Mucosa of gallbladder (tissue), 1 donor: ENCODE results near the gene VAT1L. TPM values are rescaled to one million over a fixed set of nuclear protein-coding genes. Genes with fewer than 3 reads are reported as not detected.

ENCODE experiments used
- DNase-seq: peaks from one replicate; pipeline ENCODE4 v3.0.0-alpha.2; 2020; ENCODE audit warnings: low spot score
- total RNA-seq: library from RNA; stranded (reverse); gene quantifications from one replicate; pipeline ENCODE4 v1.2.1, GENCODE V29; 2021
- donor health status: DM: no; HTN: no; CAD: no.

The VAT1L gene, protein sequence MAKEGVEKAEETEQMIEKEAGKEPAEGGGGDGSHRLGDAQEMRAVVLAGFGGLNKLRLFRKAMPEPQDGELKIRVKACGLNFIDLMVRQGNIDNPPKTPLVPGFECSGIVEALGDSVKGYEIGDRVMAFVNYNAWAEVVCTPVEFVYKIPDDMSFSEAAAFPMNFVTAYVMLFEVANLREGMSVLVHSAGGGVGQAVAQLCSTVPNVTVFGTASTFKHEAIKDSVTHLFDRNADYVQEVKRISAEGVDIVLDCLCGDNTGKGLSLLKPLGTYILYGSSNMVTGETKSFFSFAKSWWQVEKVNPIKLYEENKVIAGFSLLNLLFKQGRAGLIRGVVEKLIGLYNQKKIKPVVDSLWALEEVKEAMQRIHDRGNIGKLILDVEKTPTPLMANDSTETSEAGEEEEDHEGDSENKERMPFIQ
- total RNA-seq = 12.2 TPM

DNA sequence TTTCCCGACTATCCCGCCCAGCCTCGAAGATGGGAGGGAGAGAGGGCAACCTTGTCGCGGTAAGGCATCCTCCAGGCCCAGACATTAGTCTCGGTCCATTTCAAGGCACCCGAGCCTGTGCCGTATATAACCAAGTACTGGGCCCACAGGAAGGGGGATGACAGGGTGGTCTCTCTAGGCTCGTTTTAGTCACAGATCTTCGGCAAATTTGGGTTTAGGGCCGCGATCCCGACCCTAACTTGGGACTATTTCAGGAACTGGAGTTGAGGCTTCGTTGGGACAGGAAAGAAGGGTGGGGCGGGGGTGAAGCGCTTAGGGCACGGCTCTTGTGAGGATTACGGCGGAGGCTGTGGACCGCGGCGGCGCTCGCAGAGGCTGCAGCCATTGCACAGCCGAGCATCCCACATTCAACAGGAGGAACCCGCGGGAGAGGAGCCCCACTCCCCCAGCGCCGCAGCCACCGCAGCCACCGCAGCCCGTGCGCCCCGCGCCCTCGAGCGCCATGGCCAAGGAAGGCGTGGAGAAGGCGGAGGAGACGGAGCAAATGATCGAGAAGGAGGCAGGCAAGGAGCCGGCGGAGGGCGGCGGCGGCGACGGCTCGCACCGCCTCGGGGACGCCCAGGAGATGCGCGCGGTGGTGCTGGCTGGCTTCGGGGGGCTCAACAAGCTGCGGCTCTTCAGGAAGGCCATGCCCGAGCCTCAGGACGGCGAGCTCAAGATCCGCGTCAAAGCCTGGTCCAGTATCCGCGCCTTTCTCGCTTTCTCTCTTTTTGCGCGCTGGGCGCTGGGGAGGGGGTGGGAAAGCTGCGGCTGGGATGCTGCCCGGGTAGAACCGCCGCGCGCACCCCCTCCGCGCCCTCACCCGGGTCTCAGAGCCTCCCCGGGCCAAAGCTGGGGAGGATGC is at the start of gene VAT1L:
VAT1L (plus strand) TSS at position 384 of the 904 bp plus-strand sequence; CDS start at position 503, 119 bp downstream.
- peak; percentile 33 for DNase-seq

DNA sequence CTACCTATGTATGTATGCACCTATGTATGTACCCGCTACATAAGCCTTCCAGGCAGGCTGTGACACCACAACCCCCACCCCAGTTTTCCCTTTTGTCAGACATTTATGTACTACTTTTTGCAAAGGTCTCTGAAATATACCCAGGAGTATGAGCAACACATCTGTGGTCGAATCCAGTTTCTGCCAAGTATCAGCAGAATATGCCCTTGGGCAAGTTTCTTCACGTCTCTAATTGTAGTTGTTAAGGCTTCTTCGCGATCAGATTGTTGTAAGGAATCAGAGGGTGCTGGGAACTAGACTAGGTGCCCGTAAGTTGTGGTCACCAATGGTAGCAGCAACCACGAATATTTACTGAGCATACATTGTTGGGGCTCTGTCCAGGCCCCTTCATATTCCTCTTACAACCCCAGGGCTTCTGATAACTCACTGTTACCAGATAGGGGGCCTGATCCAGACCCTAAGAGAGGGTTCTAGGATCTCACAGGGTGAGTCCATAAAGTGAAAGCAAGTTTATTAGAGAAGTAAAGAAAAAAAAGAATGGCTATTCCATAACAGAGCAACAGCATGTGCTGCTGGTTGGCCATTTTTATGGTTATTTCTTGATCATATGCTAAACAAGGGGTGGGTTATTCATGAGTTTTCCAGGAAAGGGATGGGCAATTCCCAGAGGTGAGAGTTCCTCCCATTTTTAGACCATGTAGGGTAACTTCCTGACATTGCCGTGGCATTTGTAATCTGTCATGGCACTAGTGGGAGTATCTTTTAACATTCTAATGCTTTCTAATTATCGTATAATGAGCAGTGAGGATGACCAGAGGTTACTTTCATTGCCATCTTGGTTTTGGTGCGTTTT is 49.4 kb upstream of the VAT1L start:
- DNase-seq = no peak

DNA sequence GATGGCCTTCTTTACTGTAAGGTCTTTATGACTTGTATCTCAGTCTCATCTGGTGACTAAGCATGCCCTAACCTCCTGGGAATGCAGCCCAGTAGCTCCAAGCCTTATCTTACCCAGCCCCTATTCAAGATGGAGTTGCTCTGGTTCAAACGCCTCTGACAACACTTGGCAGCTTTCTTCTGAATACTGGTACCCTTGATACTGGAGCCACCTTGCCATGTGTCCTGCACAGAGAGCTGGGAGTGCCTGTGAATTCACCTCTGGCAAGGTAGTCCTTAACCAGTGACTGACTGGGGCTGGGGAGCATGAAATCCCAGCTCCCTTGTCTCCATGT is 48.8 kb upstream of the VAT1L start:
- DNase-seq = no peak

DNA sequence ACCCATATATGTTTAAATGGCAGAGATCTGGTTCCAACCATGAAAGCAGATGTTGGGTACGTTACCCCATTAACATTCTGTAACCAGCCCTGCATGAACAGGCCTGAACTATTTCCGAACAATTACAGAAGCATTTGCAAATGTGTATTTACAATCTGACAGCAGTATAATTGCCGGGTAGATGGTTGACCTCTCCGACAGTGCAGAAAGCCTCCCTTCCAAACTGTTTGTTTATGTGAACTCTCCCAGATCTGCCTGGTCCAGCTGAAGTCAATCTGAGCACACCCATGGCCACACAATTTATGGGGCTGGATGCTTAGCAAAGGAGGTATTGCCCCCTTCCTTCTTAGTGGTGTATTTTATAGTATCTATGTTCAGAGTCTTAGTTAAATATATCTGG is 44.2 kb upstream of the VAT1L start:
- no peak for DNase-seq

DNA sequence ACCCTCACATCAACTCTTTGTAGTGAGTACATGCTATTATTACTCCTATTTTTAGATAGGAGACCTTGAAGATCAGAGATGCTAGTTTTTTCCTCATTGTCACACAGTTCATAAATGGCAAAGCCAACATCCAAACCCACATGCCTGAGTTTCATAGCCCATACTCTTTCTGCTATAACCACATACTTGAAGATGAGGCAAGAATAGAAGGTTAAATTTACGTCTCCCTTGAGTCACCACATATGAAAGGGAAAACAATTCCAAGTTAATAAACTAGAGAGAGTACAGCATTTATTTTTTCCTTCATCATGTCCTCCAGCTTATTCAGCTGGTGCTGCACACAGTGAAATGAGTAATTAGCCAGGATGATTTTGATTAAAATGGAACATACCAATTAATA is 42.4 kb upstream of the VAT1L start:
- DNase-seq = no peak

DNA sequence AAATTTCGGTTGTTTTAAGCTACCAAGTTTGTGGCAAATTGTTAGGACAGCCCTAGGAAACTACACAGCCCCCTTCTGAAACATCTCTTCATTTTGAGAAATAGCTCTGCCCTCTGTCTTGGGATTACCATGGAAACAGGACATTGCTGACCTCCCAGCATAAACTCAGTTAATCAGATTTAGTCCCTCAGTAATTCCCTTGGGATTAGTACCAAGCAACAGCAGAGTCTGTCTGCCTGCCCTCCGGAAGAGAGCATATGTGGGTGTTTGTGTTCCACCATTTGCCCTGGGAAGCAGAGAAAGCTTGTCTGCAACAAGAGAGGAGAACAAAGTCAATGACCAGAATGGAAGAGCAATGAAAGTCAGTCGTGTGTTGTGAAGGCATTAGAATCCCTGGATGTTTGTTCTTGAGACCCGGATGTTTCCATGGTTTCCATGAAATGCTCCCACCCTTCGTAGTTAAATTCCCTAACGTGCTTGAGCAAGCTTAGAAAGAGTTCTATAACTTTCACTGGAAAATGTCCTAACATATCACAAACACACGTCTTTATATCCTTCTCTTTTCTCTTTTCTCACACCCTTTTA is 39.9 kb upstream of the VAT1L start:
- DNase-seq = no peak

DNA sequence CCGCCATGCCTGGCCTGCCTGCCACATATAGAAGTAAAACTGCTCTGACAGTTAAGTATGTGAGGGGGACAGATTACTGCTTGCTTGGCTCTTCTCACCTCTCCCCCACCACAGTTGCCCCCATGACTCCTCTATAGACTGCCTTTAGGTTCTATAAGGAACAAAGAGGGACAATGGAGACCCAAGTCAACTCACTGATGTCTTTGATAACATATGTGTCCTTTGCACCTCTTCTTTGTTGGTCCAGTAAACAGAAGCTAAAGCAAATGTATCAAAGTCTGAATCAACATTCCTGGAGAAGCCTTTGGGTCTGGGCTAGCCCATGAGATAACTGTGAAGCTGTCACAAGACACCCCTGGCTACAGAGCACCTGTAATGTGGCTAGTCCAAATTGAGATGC is 38.9 kb upstream of the VAT1L start:
- DNase-seq = no peak

DNA sequence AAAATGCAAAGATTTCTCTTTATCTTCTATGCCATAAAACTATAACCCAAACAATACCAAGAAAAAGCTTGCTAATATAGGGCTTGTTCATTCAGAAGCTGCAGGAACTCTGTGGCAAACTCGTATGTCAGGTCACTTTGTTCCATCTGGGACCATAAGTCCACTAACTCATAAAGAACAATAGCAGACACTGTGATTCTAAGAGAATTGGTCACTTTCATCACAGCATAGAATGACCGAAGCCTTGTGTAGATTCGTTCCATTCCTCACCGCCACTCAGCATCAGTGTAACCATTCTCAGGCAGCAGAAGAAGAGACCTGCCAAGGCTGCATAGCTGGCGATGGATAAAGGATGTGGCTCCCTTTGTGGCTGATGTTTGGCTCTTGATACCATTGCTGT is 30.3 kb upstream of the VAT1L start:
- DNase-seq = no peak

DNA sequence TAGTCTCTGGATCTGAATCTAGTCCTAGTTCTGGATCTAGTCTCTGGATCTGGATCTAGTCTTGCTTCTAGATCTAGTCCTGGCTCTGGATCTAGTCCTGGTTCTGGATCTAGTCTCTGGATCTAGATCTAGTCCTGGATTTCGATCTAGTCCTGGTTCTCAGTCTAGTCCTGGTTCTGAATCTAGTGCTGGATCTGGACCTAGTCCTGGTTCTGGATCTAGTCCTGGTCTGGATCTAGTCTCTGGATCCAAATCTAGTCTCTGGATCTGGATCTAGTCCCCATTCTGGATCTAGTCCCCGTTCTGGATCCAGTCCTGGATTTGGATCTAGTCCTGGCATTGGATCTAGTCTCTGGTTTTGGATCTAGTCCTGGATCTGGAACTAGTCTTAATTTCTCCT is 29.9 kb upstream of the VAT1L start:
- no peak for DNase-seq

DNA sequence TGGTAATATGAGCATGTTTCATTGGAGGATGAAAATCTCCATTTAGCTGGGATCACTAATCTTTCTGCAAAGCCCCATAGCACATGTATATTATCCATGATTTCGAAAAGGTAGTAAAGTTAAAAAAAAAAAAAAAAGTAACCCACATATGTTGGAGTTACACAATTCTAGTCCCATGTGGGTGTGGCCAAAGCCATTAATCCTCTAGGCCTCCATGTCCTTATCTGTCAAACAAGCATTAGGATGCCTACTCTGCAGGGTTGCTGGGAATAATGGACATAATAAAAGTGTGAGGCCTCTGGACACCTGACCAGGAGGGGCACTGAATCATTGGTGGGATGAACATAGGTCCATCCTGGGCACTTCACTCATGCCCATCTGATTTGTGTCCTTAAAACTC is 29.2 kb upstream of the VAT1L start:
- DNase-seq = no peak

DNA sequence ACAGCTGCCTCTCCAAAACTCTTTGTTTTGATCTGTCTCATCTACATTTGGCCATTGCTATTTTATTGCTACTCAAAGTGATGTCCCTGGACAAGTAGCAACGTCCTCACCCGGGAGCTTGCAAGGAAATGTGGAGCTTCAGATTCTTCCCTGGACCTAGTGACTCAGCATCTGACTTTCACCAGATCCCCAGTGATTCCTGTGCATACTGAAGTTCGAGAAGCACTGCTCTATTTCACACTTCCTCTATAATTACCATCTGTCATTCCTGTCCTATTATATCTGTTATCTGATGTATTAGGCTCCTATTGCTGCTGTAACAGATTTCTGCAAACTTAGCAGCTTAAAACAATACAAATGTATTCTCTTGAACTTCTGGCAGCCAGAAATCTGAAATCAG is 28.5 kb upstream of the VAT1L start:
- DNase-seq = no peak

DNA sequence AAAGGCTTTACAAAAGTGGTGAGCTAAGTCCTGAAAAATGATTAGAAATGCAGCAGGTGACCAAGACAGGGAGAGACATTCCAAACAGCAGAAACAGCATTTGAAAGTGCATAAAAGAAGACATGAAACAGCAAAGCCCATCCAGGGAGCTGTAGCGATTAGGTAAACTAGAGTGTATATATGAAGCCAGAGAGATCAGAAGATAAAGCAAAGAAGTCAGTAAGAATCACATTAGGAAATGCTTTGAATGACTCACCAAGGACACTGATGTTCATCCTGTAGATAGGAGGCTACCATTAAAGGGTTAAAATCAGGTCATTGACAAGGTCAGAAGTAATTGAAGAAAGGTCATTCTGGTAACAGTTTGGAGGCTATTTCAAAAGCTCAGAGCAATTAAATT is 27.6 kb upstream of the VAT1L start:
- no peak for DNase-seq

DNA sequence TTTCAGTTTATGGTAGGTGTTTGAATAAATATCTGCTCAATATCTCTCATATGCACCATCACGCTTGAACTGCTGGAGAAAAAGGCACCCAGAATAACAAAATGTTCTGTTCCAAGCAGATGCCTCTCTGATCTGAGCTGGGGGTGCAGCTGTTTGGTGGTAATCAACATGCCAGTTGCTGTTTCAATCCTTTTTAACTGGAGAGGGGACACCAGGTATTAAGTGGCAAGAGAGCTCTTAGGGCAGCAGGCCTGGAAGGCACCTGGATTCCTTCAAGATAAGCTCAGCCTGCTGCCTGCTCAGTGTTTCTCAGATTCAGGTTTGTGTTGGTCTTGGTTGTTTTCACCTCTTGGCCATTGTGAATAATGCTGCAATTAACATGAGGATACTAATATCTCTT is 27.2 kb upstream of the VAT1L start:
- no peak for DNase-seq

DNA sequence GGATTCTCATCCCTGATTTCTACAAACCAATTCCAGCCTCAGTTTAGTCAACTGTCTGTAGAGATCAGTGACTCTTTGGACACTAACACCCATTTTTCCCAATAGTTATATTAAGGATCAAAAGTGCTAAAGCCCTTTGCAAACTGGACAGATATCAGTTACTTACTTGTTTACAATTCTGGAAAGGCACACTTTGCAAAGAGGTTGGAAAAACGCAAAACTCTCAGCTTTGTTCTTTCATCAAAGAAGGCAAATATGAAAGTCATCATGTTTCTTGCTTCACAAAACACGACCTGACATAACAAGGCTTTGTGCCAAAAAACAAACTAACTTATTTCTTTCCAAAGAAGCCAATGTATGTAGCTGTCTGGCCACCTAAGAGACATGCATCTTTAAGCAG is 26.1 kb upstream of the VAT1L start:
- DNase-seq = no peak

DNA sequence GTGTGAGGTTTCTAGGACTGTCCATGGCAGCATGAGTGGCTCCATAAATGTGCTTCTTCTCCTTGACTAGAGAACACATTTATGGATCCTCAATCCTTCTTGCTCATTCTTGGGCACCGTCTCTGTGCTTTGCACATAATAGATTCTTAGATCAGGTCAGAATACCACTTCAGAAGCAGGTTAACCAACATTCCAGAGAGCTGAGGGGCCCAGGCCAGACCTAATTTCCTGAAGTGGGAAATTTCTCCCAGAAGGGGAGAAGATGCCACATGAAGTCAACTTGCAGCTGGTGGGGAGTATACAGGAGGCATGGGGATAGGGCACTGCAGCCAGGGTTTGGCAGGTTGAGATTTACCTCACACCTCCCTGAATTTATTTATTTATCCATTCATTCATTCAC is 24.4 kb upstream of the VAT1L start:
- DNase-seq = no peak

DNA sequence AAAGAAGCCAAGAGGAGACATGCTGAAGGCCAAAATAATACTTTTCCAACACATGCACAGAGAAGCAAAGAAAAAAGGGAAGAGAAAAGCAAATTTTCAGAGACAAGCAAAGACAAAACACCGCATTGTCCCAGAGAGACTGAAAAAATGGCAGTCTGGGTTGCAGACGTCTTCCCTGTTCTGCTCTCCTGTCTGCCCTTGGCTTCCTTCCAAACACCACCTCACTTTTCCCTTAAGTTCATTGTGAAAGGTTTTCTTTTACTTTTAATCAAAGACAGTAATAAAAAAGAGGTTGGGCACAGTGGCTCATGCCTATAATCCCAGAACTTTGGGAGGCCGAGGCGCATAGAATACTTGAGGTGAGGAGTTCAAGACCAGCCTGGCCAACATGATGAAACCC is 21.2 kb upstream of the VAT1L start:
- no peak for DNase-seq

DNA sequence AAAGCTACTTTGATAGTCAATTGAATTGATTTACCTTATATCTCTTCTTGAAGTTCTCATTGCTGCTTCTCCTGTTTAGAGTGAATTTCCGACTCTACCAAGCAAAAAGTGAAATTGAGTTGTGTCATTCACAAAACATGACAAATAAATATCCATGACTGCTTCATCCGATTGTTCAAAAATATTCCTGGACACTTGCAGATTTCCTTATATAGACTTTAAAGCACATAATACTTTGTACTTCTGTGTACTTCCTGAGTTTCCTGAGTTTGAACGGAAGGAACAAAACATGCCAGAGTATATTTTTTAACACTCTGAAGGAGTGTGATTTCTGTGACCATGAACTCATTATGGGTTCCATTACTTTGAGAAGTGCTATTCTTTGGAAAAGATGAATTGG is 20.5 kb upstream of the VAT1L start:
- DNase-seq = no peak

DNA sequence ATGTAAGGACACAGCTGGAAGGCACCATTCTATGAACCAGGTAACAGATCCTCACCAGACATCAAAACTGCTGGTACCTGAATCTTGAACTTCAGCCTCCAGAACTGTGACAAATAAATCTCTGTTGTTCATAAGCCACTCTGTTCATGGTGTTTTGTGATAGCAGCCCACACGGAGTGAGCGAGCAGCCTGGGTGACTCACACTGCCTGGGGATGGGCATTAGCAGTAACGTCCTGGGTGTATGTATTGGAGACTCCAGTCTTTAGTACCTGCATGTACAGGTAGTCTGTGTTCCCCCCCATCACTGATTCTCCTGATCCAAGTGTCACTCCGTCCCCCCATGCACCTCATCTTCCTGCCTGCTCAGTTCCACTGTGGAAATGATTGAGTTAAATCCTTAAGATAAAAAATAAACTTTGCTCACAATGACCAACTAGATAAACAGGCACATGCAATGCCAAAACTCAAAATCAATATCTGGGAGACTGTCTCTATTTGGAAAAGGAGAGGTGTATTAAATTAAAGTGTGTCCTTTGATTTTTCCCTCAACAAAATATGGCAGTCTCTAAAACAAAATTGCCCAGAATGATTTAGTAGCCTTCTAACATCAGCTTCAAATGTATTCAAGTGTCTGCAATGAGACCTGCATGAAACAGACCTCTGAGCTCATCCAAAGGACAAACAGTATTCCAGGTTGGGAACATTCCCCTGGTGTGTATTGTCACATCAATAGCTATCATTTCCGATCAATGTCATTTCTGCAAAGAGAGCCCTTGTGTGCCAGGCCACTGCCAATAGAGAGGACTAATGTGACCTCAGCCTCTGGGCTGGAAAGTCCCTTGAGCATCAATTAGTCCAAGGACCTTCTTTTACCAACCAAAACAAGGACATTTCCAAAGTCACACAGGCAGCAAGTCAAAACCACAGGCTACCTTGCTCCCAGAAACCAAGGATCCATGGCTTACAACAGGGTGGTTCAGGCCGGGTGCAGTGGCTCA is 12.2 kb upstream of the VAT1L start:
- no peak for DNase-seq

DNA sequence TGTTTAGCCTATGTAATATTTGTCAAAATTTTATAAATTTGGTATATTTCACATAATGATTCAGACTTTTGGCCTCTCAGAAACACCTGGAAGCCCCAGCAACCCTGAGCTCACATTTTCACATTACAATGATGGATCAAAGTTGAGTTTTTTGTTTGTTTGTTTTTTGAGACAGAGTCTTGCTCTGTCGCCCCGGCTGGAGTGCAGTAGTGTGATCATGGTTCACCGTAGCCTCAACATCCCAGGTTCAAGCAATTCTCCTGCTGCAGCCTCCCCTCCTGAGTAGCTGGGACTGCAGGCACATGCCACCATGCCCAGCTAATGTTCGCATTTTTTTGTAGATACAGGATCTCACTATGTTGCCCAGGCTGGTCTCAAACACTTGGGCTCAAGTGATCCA is 10.6 kb upstream of the VAT1L start:
- DNase-seq = no peak

DNA sequence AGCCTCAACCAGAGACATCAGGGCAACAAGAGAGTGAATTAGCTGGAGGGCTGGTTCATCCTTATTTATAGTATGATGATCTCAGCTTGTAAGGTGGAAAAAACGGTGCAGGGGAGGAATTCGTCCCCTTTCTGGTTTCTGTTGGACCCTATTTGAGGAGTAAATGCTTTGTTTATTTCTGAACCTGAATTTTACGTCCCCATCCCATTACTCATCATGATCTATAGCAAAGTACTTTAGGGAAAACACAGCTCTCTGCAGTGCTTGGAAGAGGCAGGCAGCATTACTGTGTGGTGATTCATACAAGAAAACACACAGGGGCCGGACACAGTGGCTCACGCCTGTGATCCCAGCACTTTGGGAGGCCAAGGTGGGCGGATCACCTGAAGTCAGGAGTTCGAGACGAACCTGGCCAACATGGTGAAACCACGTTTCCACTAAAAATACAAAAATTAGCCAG is 8.0 kb upstream of the VAT1L start:
- DNase-seq = no peak
